ENCODE measurements around the gene RAB30. TPM values are rescaled to one million over a fixed set of nuclear protein-coding genes. Genes with fewer than 3 reads are reported as not detected.
A peak's percentile ranks its signal among the peaks of the same experiment; 100 is the strongest.

Gene RAB30
- total RNA-seq, 1 donor from 2014 or later, result 24.7 TPM

- H3K36me3 ChIP-seq, result peaks cover 34% of the 10 kb centered on the region
- no peaks in the 10 kb centered on the region for H3K27me3 ChIP-seq (ENCODE audit: low read depth)
- peak overlapping the region; percentile 25 for H3K27ac ChIP-seq (replicated peaks)
- no peak overlapping the region for H3K4me3 ChIP-seq
- no peak for DNase-seq
- peaks cover 72% of the 10 kb centered on the region for H3K4me1 ChIP-seq
- intact Hi-C loops (cut with micrococcal nuclease), result no loop called here
- no peak for TF ChIP-seq CTCF (IDR thresholded peaks at IDR 0.05; ENCODE audit: borderline replicate concordance)
- no peaks in the 10 kb centered on the region for H3K9me3 ChIP-seq (replicated peaks)
Observed at GRCh38 chr11:82989628-82990404, 81.9 kb downstream of the RAB30 start.

- Histone ChIP-seq H3K27me3 (ENCODE audit: low read depth) (no peaks in the 10 kb centered on the region), H3K9me3 (replicated peaks) (no peaks in the 10 kb centered on the region), H3K27ac (replicated peaks) (peak overlapping the region; percentile 25), H3K36me3 (peaks cover 42% of the 10 kb centered on the region), H3K4me3 (no peak overlapping the region), H3K4me1 (peaks cover 65% of the 10 kb centered on the region)
- TF ChIP-seq CTCF (IDR thresholded peaks at IDR 0.05; ENCODE audit: borderline replicate concordance), result no peak
- intact Hi-C loops (cut with micrococcal nuclease), result no loop called here
- no peak for DNase-seq
Observed at GRCh38 chr11:82988936-82989627, 82.6 kb downstream of the RAB30 start.

GRCh38 chr11:82987997-82988396 is 83.7 kb downstream of the RAB30 start:
- H3K27ac ChIP-seq (replicated peaks), result no peak overlapping the region
- peaks cover 54% of the 10 kb centered on the region for H3K4me1 ChIP-seq
- no peak overlapping the region for H3K4me3 ChIP-seq
- H3K36me3 ChIP-seq, result peaks cover 44% of the 10 kb centered on the region
- no peak for DNase-seq
- H3K27me3 ChIP-seq (ENCODE audit: low read depth), result no peaks in the 10 kb centered on the region
- H3K9me3 ChIP-seq (replicated peaks), result no peaks in the 10 kb centered on the region
- TF ChIP-seq CTCF (IDR thresholded peaks at IDR 0.05; ENCODE audit: borderline replicate concordance), result no peak
- intact Hi-C loops (cut with micrococcal nuclease), result no loop called here

GRCh38 chr11:82986446-82986845 is 85.3 kb downstream of the RAB30 start:
- Histone ChIP-seq H3K27ac (replicated peaks) (no peak overlapping the region), H3K36me3 (peaks cover 51% of the 10 kb centered on the region)

GRCh38 chr11:82981852-82982251 is 89.8 kb downstream of the RAB30 start:
- no peaks in the 10 kb centered on the region for H3K9me3 ChIP-seq (replicated peaks)
- intact Hi-C loops (cut with micrococcal nuclease), result no loop called here
- peaks cover 51% of the 10 kb centered on the region for H3K36me3 ChIP-seq
- no peaks in the 10 kb centered on the region for H3K27me3 ChIP-seq (ENCODE audit: low read depth)
- TF ChIP-seq CTCF (IDR thresholded peaks at IDR 0.05; ENCODE audit: borderline replicate concordance), result no peak
- H3K4me3 ChIP-seq, result no peak overlapping the region
- H3K4me1 ChIP-seq, result peaks cover 16% of the 10 kb centered on the region
- H3K27ac ChIP-seq (replicated peaks), result no peak overlapping the region
- DNase-seq, result no peak

More at GRCh38 chr11:82986446-82986845, 85.3 kb downstream of the RAB30 start:
- intact Hi-C loops (cut with micrococcal nuclease), result no loop called here
- H3K4me1 ChIP-seq, result peaks cover 39% of the 10 kb centered on the region
- H3K9me3 ChIP-seq (replicated peaks), result no peaks in the 10 kb centered on the region
- H3K4me3 ChIP-seq, result no peak overlapping the region
- TF ChIP-seq CTCF (IDR thresholded peaks at IDR 0.05; ENCODE audit: borderline replicate concordance), result no peak
- H3K27me3 ChIP-seq (ENCODE audit: low read depth), result no peaks in the 10 kb centered on the region
- DNase-seq, result no peak

Measured in left ventricle myocardium inferior (tissue), 1 donor.